Endodermal cell (in vitro differentiated cells): ENCODE measurements around the gene FGF21. TPM values are rescaled to one million over a fixed set of nuclear protein-coding genes. Genes with fewer than 3 reads are reported as not detected.

ENCODE experiments used
- DNase-seq: peaks from one replicate; pipeline ENCODE4 v3.0.0-alpha.2; 2017
- H3K27ac ChIP-seq: 2 replicates; pipeline ENCODE4 v1.5.1; 2013; ENCODE audit warnings: mild to moderate bottlenecking, low read depth, low read length, moderate library complexity
- H3K27me3 ChIP-seq: 2 replicates; pipeline ENCODE4 v1.6.1; 2013; ENCODE audit warnings: mild to moderate bottlenecking, low read length, moderate library complexity; ENCODE audit not compliant: insufficient read depth, control insufficient read depth, poor library complexity, severe bottlenecking
- H3K36me3 ChIP-seq: 2 replicates; pipeline ENCODE4 v1.7.0; 2013; ENCODE audit warnings: mild to moderate bottlenecking, low read length, moderate library complexity; ENCODE audit not compliant: control insufficient read depth, insufficient read depth
- H3K4me1 ChIP-seq: one replicate; pipeline ENCODE4 v1.7.0; 2013; ENCODE audit warnings: low read length; ENCODE audit not compliant: control insufficient read depth, insufficient read depth
- H3K4me3 ChIP-seq: 2 replicates; pipeline ENCODE4 v1.5.1; 2013; ENCODE audit warnings: mild to moderate bottlenecking, low read length, moderate library complexity
- H3K9ac ChIP-seq: 2 replicates; pipeline ENCODE4 v1.6.1; 2013; ENCODE audit warnings: mild to moderate bottlenecking, low read length, moderate library complexity; ENCODE audit not compliant: poor library complexity, severe bottlenecking; ENCODE audit errors: extremely low read depth
- H3K9me3 ChIP-seq: 2 replicates; pipeline ENCODE4 v1.6.1; 2013; ENCODE audit warnings: mild to moderate bottlenecking, low read length, moderate library complexity; ENCODE audit not compliant: control insufficient read depth
- H3K27ac Mint-ChIP-seq: 2 replicates; pipeline ENCODE4 v1.8.0; 2020; ENCODE audit warnings: mixed read lengths
- H3K27me3 Mint-ChIP-seq: 2 replicates; pipeline ENCODE4 v1.8.0; 2021; ENCODE audit warnings: mild to moderate bottlenecking, mixed read lengths; ENCODE audit not compliant: insufficient read depth
- H3K36me3 Mint-ChIP-seq: 2 replicates; pipeline ENCODE4 v1.8.0; 2020; ENCODE audit warnings: low read depth, mixed read lengths
- H3K4me1 Mint-ChIP-seq: 2 replicates; pipeline ENCODE4 v1.8.0; 2020; ENCODE audit warnings: mixed read lengths
- H3K4me3 Mint-ChIP-seq: 2 replicates; pipeline ENCODE4 v1.8.0; 2020; ENCODE audit warnings: mild to moderate bottlenecking, moderate library complexity, mixed read lengths
- H3K9me3 Mint-ChIP-seq: 2 replicates; pipeline ENCODE4 v1.8.0; 2020; ENCODE audit warnings: mild to moderate bottlenecking, mixed read lengths
- WGBS, 2 experiments: methylation state at CpG; one replicate each; pipeline versions ENCODE4 v1.1.5 to v1.1.7; 2013; ENCODE audit warnings: missing lambda C conversion rate in 2 of 2, mixed read lengths in 1 of 2; ENCODE audit not compliant: insufficient coverage in 1 of 2, insufficient read length in 1 of 2; 5-methylcytosine and 5-hydroxymethylcytosine counted together
- total RNA-seq, 2 donors: library from RNA; stranded (reverse); fragmentation: NEBNext Ultra II Directional in 1 of 2; extraction: Animal tissue kit (Norgen Biotek cat#: 25700) in 1 of 2; gene quantifications; 2 replicates in 1 of 2; 3 replicates in 1 of 2; pipeline ENCODE4 v1.2.1, GENCODE V29; 2021
- TF ChIP-seq, protein P1 (sequence below): fragments of 200-600 bp; sonication (generic); conservative IDR thresholded peaks from 2 replicates; pipeline ENCODE4 v1.5.0; 2021; ENCODE audit warnings: antibody characterized with exemption, mild to moderate bottlenecking

FGF21 gene
- total RNA-seq, 2 donors from 2014 or later, result not detected

DNA sequence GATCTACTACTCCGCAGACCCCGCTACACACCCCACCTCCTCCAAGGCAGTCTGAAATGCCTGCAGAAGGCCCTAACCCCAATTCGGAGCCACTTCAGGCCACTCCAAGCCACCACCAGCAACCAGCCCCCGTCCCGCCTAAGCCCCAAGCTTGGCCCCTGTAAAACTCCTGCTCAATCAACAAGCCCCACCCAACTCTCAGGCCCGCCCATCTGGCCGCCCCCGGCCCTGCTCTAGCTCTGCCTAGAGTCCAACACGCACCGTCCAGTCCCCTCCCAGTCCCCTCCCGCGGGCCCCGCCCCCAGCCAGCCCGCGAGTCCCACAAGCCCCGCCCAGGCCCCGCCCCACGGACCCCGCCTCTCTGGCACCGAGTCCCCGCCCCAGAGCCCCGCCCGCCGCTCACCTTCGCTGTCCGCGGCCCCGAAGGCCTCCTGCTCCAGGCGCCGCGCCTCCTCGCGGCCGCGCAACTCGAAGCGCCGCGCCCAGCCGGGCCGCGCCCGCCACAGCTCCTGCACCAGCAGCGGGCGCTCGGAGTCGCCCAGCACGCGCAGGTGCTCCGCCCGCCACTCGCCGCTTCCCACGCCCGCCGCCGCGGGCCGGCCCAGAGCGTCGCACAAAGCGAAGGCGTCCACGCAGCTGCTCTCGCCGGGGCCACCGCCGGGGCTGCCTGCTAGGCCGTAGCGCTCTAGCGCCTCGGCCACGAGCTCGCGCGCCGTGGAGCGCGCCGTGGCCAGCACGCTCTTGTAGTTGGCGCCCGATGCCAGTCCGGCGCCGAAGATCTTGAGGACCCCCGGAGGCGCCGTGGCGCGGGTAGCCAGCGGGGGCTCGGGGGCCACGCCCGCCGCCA is 16.5 kb upstream of the FGF21 start:
- no peak overlapping the region for H3K9ac ChIP-seq
- peak overlapping the region; percentile 86 for H3K27ac Mint-ChIP-seq

DNA sequence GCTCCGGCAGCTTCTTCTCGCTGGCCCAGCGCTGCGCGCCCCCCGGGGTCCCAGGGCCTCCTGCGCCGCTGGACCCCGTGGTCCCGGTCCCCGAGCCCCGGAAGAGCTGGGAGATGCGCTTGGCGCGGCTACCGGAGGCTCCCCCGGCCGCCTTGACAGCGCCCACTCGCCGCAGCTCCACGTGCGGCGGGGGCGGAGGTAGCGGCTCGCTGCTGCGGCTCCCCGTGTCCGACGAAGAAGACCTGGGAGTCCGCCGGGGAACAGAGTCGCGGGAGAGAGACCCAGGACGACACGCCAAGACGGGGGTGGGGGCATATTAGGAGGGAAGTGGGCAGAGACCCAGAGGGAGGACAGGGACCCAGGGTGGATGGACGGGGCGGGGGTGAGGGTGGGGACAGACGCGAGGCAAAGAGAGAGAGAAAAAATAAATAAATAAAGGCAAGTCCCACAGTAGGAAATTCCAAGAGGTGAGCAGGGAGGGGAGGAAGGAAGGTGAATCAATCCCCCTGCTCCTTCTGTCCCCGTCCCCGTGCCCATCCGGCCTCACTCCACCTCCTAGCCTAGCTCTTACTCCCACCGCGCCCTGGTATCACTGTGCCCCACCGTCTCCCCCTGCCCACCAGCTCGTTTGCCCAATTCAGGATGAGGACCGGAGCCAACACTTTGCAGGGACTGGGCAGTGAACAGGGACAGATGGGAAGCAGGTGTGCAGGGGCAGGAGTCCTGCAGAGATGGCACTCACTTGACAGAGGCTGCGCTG is 15.7 kb upstream of the FGF21 start:
- Histone ChIP-seq H3K27ac (no peak overlapping the region), H3K27me3 (peaks cover 21% of the 10 kb centered on the region), H3K4me1 (no peaks in the 10 kb centered on the region), H3K4me3 (peak overlapping the region; percentile 73), H3K9me3 (no peaks in the 10 kb centered on the region), H3K9ac (no peak overlapping the region), H3K36me3 (no peaks in the 10 kb centered on the region)
- WGBS, 2 experiments, result 0 to 20% methylated on average over 18 to 51 of the region's 51 CpGs
- H3K27me3 Mint-ChIP-seq, result peaks cover 37% of the 10 kb centered on the region
- peak; percentile 64 for DNase-seq
- H3K4me3 Mint-ChIP-seq, result peak overlapping the region; percentile 31
- peaks cover 8% of the 10 kb centered on the region for H3K4me1 Mint-ChIP-seq
- no peaks in the 10 kb centered on the region for H3K9me3 Mint-ChIP-seq
- peaks cover 2% of the 10 kb centered on the region for H3K36me3 Mint-ChIP-seq
- H3K27ac Mint-ChIP-seq, result no peak overlapping the region
- TF ChIP-seq, protein P1, sequence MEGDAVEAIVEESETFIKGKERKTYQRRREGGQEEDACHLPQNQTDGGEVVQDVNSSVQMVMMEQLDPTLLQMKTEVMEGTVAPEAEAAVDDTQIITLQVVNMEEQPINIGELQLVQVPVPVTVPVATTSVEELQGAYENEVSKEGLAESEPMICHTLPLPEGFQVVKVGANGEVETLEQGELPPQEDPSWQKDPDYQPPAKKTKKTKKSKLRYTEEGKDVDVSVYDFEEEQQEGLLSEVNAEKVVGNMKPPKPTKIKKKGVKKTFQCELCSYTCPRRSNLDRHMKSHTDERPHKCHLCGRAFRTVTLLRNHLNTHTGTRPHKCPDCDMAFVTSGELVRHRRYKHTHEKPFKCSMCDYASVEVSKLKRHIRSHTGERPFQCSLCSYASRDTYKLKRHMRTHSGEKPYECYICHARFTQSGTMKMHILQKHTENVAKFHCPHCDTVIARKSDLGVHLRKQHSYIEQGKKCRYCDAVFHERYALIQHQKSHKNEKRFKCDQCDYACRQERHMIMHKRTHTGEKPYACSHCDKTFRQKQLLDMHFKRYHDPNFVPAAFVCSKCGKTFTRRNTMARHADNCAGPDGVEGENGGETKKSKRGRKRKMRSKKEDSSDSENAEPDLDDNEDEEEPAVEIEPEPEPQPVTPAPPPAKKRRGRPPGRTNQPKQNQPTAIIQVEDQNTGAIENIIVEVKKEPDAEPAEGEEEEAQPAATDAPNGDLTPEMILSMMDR, result no peak

More for the DNA sequence above, 16.5 kb upstream of the FGF21 start:
- Mint-ChIP-seq H3K36me3 (peaks cover 2% of the 10 kb centered on the region), H3K27me3 (peaks cover 31% of the 10 kb centered on the region), H3K4me1 (peaks cover 8% of the 10 kb centered on the region), H3K9me3 (no peaks in the 10 kb centered on the region), H3K4me3 (peak overlapping the region; percentile 48)
- Histone ChIP-seq H3K27me3 (peaks cover 21% of the 10 kb centered on the region), H3K4me1 (no peaks in the 10 kb centered on the region), H3K27ac (no peak overlapping the region), H3K9me3 (no peaks in the 10 kb centered on the region), H3K4me3 (peak overlapping the region; percentile 73), H3K36me3 (no peaks in the 10 kb centered on the region)
- TF ChIP-seq, protein P1, result peak; percentile 60
- peak; percentile 100 for DNase-seq
- WGBS, 2 experiments, result 2 to 6% methylated on average over 28 to 96 of the region's 96 CpGs

DNA sequence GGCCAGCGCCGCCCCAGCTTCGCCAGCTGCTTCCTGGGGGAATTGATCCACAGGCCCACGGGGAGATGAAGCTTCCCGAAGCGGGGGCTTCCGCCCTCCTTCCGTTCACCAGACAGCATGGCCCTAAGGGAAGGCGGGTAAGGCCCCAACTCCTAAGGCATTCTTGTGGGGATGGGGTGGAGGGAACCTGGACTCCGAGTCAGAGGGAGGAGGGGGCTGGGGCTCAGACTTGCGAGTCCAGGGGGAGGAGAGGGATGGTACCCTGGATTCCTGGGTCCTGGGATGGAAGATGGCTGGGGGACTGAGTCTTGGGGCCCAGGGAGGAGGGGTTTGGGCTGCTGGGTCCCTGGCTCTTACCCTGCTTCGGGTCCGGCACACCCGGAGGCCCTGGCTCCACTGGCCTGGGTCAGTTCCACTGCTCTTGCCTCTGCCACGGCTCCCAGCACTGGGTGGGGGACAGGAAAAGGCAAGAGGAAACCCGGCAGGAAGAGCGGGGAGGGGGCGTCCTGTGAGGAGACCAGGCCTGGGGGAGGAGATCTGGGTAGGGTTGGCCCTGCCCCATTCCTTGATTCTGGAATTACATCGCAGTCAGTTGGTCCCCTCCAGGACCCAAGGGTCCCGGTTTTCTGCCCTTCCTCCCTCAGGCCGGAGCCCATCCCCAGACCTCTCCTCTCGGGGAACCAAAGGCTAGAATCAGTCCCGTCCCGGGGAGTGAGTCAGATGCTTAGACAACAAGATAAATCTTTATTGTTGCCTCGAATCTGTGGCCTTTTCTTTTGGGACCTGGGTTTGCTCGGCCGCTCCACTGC is 15.0 kb upstream of the FGF21 start, which contains the start of gene RASIP1:
Gene RASIP1, minus strand, starts transcription at position 447 of the 809 bp plus-strand sequence. Its CDS starts 328 bp downstream, at position 119.
- Mint-ChIP-seq H3K27ac (peak within 1 kb of the TSS; percentile 60), H3K4me1 (peaks cover 8% of the 10 kb centered on the region), H3K4me3 (peak within 1 kb of the TSS; percentile 31), H3K27me3 (peaks cover 33% of the 10 kb centered on the region), H3K36me3 (no peaks in the 10 kb centered on the region), H3K9me3 (no peaks in the 10 kb centered on the region)
- Histone ChIP-seq H3K27me3 (peaks cover 21% of the 10 kb centered on the region), H3K36me3 (no peaks in the 10 kb centered on the region), H3K27ac (no peak within 1 kb of the TSS), H3K4me3 (peak within 1 kb of the TSS; percentile 73), H3K9ac (no peak within 1 kb of the TSS), H3K4me1 (no peaks in the 10 kb centered on the region), H3K9me3 (no peaks in the 10 kb centered on the region)
- TF ChIP-seq, protein P1, result no peak
- WGBS, 2 experiments, result 89 to 91% methylated on average over 10 to 26 of the region's 27 CpGs
- peak; percentile 55 for DNase-seq
